HL-60 (cell line): Measurements from ENCODE around the gene WFDC8.
"Not testable (repeated sequence)": the region's sequence is repeated elsewhere in the genome, so short reads cannot be mapped to it uniquely, and the experiment has no call there.

Source experiments
- DNase-seq, 2 experiments: peaks; one replicate each; pipeline ENCODE4 v3.0.0-alpha.2; 2010 to 2020; ENCODE audit warnings: low read depth in 1 of 2, low spot score in 1 of 2
- H3K27ac ChIP-seq: fragments of 250-450 bp; sonication (Bioruptor Pico); replicated peaks from 2 replicates; pipeline ENCODE4 v1.5.1; 2020; ENCODE audit warnings: mild to moderate bottlenecking, moderate library complexity
- H3K27me3 ChIP-seq: fragments of 250-450 bp; sonication (Bioruptor Pico); 2 replicates; pipeline ENCODE4 v1.5.1; 2021; ENCODE audit warnings: mild to moderate bottlenecking, moderate library complexity; ENCODE audit not compliant: insufficient read depth, poor library complexity, severe bottlenecking
- H3K4me3 ChIP-seq: replicated peaks from 2 replicates; pipeline ENCODE4 v1.5.1; 2011; ENCODE audit warnings: mild to moderate bottlenecking, control low read depth, low read length; ENCODE audit not compliant: insufficient read depth
- CTCF ChIP-seq: IDR thresholded peaks from one replicate; pipeline ENCODE4 v1.5.1; 2011; ENCODE audit warnings: low read length, control low read depth, inconsistent platforms; ENCODE audit not compliant: insufficient read depth
- GABPA ChIP-seq: IDR thresholded peaks from 2 replicates; pipeline ENCODE4 v1.6.1; 2012; ENCODE audit warnings: low read depth
- POLR2AphosphoS5 ChIP-seq: IDR thresholded peaks from 2 replicates; pipeline ENCODE4 v1.6.1; 2012; ENCODE audit warnings: low read depth
- REST ChIP-seq: IDR thresholded peaks from 2 replicates; pipeline ENCODE4 v1.6.1; 2012; ENCODE audit warnings: low read depth; ENCODE audit not compliant: insufficient replicate concordance
- SPI1 ChIP-seq: IDR thresholded peaks from 2 replicates; pipeline ENCODE4 v1.6.1; 2012; ENCODE audit warnings: low read depth, mild to moderate bottlenecking, borderline replicate concordance

The WFDC8 gene

DNA sequence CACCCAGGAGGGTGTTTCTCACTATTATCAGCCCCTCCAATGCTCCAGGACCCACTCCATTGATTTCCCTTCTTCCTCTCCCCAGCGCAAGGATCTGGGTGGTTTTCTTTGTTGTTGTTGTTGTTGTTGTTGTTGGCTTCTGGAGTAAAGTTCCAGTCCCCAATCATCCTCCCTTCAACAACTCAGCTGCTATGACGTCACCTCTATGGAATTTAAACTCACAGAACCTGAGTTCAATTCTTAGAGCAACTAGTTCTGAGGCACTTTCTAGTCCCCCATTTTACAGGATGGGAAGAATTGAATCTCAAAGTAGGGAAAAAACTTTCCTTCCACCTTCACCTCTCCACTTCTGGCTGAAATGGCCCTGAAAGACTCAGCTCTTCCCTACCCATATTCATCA lies 9.7 kb upstream of the WFDC8 start:
- DNase-seq = no peak
- no peaks in the 10 kb centered on the region for H3K27me3 ChIP-seq
- no peak overlapping the region for H3K27ac ChIP-seq
- no peak overlapping the region for H3K4me3 ChIP-seq
- TF ChIP-seq GABPA = no peak
- TF ChIP-seq REST = no peak
- no peak for TF ChIP-seq POLR2AphosphoS5
- no peak for TF ChIP-seq CTCF

- not testable (repeated sequence) for DNase-seq, H3K27me3 ChIP-seq, H3K27ac ChIP-seq, H3K4me3 ChIP-seq
Observed at GRCh38 chr20:45585986-45586385, 6.9 kb upstream of the WFDC8 start.

- H3K27ac ChIP-seq, DNase-seq, H3K4me3 ChIP-seq: not testable (repeated sequence)
- H3K27me3 ChIP-seq = peaks cover 13% of the 10 kb centered on the region
Observed at GRCh38 chr20:45584294-45584693, 5.2 kb upstream of the WFDC8 start.

- no peak for DNase-seq
- H3K27me3 ChIP-seq = peaks cover 13% of the 10 kb centered on the region
- H3K4me3 ChIP-seq = no peak overlapping the region
- H3K27ac ChIP-seq = no peak overlapping the region
- TF ChIP-seq REST = no peak
- TF ChIP-seq POLR2AphosphoS5 = no peak
- TF ChIP-seq GABPA = no peak
- no peak for TF ChIP-seq CTCF
- TF ChIP-seq SPI1 = no peak
Observed at GRCh38 chr20:45583502-45583901, 4.4 kb upstream of the WFDC8 start.

- Histone ChIP-seq H3K27ac (no peak overlapping the region), H3K27me3 (peaks cover 13% of the 10 kb centered on the region), H3K4me3 (no peak overlapping the region)
- no peak for DNase-seq
- TF ChIP-seq SPI1 (peak; percentile 27; the same call in 1 of the 2 replicates), CTCF (no peak)
Observed at GRCh38 chr20:45581702-45582101, 2.6 kb upstream of the WFDC8 start.
